Ecto neural progenitor cell (in vitro differentiated cells): Measurements from ENCODE around the gene LPP.
"Not testable (repeated sequence)": the region's sequence is repeated elsewhere in the genome, so short reads cannot be mapped to it uniquely, and the experiment has no call there.

Experiments used
- DNase-seq: peaks from one replicate; pipeline ENCODE4 v3.0.0-alpha.2; 2018; ENCODE audit warnings: low spot score

The LPP gene

DNA sequence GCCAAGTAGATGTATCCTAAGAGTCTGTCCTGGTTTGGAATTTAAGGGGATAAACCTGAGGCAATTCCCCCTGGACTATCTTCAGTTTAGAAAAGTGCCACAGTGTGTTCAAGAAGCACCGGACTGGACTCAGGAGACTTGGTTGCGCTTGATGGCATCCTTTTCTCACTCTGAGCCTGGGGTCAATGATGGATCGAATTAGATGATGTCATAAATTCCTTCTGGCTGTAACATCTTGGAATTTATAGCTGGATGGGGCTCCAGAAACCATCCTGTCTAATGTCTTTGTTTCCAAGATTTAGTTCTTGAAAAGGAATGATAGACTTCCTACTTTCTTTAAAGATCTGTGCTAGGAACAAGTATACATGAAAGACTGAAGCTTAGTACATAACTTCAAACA is 280.6 kb downstream of the LPP start:
- DNase-seq = no peak

DNA sequence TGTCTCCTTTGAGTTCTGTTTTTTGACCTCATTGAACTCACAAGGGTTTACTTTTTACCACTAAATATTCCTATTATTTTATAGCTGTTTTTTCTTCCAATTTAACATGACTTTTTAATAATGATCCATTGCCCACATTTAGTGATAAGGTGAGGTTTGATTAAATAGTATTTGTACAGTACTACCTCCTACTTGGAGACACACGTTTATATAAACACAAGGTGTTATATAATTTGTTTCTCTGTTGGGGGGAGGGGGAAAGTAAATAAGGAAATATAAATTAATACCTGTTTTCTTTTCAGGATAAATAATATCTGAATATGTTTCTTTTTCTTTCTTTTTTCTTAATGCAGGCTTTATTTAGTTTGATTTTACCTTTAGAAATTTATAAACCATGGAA is 281.3 kb downstream of the LPP start:
- no peak for DNase-seq

DNA sequence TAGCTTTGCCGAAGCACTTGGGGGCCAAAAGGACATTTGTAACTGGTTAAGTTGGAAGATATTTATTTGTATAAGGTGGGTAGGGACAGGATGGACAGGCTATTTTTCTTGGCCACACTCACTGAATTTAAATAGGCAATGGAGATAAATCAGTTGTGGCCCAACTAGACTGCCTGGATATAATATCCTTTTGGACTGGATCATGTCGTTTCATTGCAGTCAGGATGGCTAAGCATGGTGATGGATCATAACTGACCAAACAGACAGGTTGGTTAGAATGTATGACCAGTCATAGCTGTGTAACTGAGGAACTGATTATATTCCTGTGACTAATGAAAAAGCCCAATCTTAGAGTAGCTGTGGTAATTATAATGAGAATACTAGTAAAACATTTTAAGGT is 284.0 kb downstream of the LPP start:
- DNase-seq = no peak

GRCh38 chr3:188439080-188439479 is 285.1 kb downstream of the LPP start:
- no peak for DNase-seq

DNA sequence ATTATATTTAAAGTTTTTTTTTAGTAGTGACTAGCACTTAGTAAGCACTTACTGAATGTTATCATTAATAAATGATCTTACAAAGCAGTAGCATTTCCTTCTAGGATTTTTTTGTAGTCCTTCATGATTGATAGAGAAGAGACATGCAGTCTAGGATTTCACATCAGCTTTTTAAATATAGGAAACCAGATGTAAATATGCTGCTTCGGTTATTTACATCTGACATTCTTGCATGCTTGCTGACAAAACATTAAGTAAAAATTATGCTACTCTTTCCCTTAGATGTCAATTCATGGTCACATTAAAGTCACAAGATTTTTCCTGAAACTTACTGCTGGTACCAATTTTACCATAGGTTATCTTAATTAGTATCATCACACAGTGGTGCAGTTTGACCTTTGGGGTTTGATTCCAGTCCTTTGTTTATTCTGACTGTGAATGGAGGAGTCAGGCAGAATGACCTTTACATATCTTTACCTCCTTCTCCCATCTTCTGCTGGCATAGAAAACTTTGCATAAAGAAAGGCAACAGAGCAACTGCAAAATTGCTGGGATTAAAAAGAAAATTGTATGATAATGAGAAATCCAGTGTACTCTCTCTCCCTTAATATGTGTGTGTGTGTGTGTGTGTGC is 286.5 kb downstream of the LPP start:
- DNase-seq = no peak

DNA sequence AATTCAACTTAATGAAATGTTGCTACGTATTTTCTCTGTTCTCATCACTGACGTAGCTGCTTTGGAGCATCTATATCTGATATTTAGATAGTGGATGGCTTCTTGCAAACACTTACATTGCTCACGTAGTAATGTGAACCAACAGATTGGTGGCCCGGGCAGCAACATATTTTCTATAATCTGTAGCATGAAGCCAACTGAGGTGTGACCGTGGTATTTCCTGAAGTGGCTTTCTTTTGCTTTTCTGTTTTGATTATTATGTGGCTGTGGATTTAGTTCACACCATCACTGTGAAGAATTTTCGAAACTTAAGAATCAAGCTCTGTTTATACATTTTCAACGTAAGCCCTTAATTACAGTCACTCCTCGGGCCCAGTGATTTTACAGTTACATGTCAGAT is 288.5 kb downstream of the LPP start:
- DNase-seq = no peak

DNA sequence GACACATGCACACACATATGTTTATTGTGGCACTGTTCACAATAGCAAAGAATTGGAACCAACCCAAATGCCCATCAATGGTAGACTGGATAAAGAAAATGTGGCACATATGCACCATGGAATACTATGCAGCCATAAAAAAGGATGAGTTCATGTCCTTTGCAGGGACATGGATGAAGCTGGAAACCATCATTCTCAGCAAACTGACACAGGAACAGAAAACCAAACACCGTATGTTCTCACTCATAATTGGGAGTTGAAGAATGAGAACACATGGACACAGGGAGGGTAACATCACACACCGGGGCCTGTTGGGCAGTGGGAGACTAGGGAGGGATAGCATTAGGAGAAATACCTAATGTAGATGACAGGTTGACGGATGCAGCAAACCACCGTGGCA is 291.2 kb downstream of the LPP start:
- not testable (repeated sequence) for DNase-seq

- no peak for DNase-seq
These were observed 292.1 kb downstream of the LPP start for GRCh38 chr3:188446014-188446413.

DNA sequence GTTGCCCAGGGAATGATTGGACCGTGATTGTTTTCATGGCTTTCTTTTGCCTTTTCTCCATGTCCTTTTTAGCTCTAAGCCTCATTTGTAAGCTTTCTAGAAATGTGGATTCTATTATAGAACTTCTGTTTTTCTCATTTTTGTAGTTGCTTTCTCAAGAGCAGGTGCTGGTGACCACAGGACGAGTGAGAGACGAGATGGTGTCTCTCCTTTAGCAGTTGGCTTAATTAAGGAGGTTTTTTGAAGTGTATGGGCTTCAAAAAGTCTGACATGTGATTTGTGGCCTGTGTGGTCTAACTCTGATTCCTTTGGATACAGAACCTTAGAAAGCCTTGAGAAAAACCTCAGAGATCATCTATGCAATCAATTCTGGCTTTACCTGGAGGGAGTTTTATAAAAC is 292.8 kb downstream of the LPP start:
- DNase-seq = no peak

DNA sequence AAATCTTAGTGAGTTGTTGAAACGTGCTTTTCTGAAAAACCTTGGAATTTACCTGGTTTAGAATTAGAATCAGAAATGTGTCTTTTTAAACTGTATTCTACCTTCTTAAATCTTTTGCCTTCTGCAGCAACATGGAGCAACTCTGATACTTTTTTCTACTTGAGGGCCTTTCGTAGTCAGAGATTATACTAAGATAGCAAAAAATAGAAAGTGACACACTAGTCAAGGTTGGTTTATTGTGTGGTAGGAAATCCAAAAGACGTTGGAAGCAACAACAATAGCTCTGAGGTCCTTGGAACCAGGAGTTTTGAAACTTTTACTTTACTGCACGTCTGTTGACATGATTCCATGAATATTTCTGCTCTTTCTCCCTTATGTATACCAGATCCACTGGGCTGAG is 294.9 kb downstream of the LPP start:
- no peak for DNase-seq

- no peak for DNase-seq
These were observed 295.5 kb downstream of the LPP start for GRCh38 chr3:188449421-188449820.

GRCh38 chr3:188452158-188452772 is 298.3 kb downstream of the LPP start:
- no peak for DNase-seq

- no peak for DNase-seq
These were observed 299.8 kb downstream of the LPP start for GRCh38 chr3:188453431-188454384.

DNA sequence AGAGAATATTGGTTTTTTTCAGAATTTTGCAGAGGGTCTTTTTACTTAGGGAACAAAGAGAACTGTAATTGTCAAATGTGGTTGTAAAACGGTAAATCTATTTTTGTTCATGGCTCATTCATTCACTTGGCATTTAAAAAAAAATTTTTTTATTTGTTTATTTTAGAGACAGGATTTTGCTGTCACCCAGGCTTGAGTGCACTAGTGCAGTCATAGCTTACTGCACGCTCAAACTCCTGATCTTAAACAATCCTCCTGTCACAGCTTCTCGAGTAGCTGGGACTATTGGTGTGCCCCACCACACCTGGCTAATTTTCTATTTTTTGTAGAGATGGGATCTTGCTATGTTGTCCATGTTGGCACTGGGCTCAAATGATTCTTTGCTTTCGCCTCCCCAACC is 301.8 kb downstream of the LPP start:
- DNase-seq = no peak

DNA sequence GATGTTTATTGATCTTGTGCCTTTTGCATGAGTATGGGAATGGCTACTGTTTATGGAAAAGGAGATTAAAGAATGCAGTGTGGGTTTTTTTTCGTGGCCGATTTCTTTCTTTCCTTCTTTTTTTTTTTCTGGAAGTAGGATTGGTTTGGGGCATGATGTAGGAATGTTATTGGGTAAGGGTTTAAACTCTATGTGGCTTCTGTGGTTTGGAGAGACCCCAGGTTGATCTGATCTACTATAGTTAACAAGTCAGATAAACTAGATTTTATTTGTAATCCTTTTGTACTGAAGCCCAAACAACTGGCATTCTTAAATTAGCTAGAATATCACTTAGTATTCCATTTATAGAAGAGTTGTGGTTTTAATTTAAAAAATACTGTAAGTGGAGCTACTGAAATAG is 304.8 kb downstream of the LPP start:
- no peak for DNase-seq

DNA sequence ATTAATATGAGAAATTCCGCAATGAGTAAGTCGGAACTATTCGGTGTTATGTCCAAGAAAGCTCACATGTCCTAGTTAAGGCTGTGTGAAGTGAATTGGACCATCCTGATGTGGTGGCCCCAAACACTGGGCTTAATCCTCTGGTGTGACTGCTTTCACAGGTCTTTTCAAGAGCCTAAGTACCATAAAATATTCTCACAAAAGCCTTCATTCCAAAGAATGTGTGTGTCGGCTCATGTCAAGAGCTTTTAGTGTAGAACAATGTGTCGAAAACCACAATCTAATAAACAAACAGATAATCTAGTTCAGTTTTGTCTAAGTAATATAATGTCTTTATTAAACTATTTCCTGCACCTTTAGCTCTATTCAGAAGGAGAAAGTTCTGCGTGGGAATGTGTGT is 311.4 kb downstream of the LPP start:
- peak; percentile 47 for DNase-seq

GRCh38 chr3:188468196-188468595 is 314.2 kb downstream of the LPP start:
- no peak for DNase-seq

DNA sequence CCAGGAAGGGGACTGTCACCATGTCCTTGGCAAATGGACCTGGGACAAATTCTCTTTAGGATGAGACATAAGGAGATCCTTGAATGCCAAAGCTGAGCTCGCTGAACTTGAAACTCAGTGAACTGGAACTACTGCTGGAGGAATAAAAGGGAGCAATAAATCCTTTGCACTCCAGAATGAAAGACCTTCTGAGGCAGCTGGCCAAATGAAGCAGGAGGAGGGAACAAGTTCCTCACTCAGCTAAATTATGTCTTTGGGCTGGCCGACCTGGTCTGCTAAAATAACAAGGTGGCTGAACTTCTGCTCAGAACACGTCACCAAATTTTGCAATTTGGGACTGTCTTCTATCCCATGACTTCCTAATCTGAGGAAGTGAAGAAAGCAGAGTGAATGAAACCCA is 314.7 kb downstream of the LPP start:
- DNase-seq = no peak

GRCh38 chr3:188469228-188469885 is 315.4 kb downstream of the LPP start:
- DNase-seq = no peak

GRCh38 chr3:188470508-188471130 is 316.7 kb downstream of the LPP start:
- DNase-seq = no peak

GRCh38 chr3:188471723-188472122 is 317.8 kb downstream of the LPP start:
- DNase-seq = no peak

DNA sequence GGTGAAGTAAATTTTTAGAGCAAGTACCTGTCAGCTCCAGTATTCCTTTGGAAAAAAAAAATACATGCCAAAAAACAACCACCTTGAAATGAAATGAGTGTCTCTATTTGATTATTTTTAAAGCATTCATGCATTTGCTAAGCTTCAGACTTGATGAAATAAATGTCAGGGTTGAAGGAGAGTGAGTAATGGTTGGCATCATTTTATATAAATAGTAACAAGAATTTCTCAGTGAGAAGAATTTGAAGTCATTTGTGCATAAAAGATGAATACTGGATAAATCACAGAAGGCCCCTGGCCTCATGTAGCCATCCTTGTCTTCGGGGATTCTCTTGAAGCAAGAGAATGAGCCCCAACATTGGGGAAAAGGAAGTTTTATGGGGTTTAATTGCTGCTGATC is 318.4 kb downstream of the LPP start:
- no peak for DNase-seq
